ENCODE data around the gene FHIT.

Gene FHIT

DNA sequence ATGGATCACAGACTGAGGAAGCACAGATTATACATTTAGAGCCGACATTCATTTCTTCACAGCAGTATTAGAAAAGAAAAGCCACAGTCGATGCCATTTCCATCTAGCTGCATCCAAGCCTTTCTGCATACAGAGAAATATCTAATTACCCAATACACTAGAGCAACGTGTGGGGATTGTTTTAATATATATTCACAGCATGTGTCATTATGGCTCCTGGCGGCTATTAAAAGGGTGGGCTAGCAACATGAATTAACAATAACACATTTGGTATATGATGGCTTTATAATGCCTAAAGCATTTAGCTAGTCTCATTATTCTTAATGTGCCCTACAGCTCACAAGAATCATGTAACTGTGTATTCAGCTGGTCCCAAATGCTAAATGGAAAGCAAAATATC, 1030.5 kb downstream of the FHIT start:
- no peak for DNase-seq (ENCODE audit: low read depth in 3 of 3)

DNA sequence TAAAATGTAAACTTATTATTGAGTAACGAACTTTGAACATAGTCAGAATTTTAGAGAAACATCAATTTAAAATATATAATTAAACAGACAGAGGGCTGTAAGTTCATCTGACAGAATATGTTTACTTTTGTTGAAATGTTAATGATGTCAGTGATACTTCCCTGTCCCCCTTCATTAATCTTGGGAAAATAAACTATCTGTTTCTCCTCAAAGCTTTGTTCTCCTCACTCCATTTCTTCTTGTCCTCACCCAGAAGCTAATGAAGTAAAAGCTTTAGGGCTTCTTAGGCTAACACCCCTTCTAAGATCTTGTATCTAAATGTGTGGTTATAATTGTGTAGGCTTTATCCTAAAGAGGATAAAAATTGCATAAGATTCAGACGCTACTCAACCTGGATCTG, 1031.8 kb downstream of the FHIT start:
- no peak for DNase-seq (ENCODE audit: low read depth in 3 of 3)

DNA sequence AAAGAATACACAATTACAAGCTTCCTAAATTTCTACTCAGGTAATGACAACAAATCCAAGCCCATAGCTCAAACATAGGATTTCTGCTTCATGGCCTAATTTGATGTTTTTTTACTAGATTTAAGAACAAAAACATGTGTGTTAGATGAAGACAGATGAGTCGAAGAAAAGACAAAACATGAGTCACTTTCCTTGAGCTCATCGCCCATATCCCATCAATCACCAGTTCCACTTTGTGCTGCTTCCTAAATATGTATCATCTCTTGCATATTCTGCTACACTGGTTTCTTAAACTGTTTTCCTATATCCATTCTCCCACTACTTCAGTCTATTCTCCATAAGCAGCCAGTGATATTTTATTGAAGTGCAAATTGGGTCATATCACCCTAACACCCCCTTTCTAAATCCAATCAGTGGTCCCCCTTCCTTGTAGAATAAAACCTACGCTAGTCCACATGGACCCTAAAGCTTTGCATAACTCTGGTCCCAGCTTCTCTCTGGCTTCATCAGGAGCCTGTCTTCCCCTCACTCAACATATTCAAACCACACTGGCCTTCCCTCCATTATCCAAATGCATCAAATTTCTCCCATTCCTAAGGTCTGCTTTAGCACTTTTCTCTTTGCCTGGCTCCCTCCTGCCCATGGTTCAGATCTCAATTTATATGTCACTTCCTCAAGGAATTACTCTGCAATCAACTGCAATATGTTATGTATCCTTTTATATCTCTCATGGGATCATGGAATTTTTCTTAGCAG, 1033.9 kb downstream of the FHIT start:
- DNase-seq (ENCODE audit: low read depth in 3 of 3), result no peak

DNA sequence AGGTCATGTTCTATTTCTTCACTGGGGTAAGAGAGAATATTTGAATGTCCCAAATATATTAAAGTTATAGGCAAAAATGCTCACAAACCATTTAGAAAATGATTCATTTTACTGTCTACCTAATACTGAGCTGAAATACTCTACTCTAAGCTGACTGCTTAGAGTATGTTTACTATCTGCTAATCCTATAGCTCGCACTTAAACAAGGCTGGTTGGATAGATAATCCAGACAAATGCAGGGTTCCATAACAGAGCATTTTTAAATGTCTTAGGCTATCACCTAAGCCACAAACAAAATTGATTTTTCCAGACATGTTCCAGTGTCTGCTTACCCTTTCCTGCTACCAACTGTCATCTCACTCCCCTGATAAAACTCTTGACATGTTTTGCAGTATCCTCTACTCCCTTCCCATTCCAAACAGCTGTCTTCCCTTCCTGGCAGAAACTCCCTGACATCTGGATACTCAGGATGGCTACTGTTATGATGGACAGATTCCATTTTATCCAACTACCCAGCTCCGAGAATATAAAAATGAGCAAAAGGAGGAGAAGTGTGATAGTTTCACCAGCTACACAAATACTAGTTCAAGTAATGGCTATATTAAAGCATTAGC, 1034.7 kb downstream of the FHIT start:
- DNase-seq (ENCODE audit: low read depth in 3 of 3), result no peak

DNA sequence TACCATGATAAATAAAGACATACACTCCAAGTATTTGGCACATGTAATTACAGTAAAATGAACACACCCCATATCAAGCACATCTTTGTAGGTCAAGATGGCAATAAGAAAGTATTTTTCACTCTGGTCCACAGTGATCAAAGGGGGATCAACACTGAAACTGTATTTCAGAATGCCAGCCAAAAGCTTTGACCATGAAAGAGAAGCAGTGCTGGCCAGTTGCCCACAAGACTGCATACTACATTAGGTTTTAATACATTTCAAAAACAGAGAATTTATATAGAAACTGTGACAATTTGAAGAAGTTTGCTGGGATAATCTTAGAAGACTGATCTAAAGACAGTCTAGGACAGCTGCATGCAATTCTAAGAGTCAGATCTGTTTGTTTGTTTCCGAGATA, 1035.3 kb downstream of the FHIT start:
- no peak for DNase-seq (ENCODE audit: low read depth in 3 of 3)

DNA sequence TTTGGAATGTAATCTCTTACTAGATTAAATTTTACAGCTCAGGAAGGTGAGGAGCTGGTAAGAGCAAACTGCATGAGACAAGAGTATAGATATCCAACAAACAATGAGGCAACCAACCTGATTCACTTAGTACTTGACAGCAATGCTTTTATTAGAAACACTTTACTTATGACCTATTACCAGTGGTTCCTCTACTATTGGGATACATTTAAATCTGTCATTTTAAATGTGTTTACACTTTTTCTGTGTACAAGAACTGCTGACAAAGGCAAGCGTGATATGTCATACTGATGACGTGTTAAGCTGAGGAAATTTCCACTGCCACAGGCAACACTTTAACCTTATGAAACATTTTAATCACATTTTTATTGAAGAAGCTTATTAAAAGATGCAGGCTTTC, 1043.3 kb downstream of the FHIT start:
- DNase-seq (ENCODE audit: low read depth in 3 of 3), result no peak

DNA sequence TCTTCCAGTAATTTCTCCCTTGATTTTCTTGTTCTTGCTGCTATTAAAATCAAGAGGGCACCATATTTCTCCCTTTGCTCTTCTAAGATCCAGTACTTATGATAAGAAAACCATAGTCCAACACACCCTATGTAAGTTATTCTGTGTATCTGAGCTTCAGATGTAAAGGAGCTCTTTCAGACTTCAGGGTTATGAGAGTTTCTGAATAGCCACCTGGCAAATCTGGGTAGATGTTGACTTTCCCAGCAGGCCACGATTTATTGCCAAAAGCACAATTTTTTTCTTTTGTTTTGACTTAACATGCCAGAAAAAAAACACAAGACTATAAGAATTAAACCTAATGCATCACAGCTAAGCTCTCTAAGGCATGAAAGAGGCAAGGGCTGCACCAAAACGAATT, 1045.0 kb downstream of the FHIT start:
- DNase-seq (ENCODE audit: low read depth in 3 of 3), result no peak

DNA sequence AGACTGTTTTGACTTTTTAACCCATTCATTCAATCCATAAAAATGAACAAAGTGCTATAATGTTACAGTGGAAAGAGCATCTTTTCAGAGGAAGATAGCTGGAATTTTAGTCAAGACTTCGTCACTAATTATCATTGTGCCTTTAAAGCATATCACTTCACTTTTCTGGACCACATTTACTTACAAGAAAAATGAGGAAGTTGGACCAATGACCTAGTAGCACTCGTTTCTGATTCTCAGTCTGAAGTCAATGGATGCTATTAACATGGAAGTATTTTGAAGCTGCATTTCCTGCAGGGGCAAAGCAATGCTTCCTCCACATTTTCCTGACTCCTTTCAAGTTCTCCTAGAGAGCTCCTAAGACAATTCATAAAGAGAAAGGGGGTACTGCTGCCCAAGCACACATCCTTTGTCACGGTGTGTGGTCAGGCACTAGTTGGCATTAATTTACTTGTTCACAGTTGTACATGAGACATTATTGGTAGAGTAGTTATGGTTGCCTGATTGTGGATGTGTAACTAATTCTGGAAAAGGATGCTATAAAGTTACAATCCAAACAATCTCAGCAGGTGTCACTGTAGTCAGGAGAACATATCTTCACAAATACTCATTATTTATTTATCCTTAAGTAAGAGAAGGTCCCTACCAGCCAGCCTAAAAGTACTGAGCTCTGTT, 1049.1 kb downstream of the FHIT start:
- DNase-seq (ENCODE audit: low read depth in 3 of 3), result no peak

DNA sequence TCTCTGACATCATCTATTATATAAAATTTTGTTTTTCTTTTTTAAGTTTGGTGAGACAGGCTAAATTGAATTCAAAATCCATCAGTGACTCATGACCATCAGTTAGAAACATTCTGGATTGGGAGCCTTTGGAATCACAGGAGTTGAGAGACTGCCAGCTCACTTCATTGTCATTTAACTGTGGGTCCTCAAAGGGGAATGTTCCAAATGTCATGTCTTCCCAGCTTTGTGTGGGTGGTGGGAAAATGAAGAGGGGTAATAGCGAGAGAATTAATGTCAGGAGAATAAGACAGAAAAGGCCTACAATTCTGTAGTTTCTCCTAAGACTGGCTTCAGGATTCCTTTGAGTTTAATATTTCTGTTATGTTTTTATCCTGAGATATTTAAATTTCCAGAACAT, 1051.9 kb downstream of the FHIT start:
- no peak for DNase-seq (ENCODE audit: low read depth in 3 of 3)

DNA sequence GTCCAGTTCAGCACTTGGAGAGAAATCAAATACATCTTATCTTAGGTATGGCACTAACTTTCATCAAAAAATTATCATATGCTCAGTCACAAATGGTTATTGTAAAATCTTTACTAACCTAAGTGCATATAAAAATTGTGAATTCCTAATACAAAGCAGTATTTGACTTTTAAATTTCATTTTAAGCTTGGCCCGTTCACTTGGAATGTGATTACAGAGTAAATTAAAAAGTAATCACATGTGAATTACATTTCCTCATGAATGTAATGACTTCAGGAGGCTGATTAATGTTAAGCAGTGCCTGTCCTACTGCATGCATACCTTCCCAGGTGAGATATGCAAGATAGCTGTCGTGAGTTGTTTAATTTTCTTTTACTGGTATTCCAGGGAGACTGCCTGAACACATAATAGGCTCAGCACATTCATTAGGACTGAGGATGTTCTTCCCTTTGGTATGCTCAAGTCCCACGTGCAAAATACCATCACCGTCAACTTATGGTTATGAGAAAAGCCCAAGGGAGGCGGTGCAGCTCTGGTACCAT, 1053.0 kb downstream of the FHIT start:
- DNase-seq (ENCODE audit: low read depth in 3 of 3), result no peak

DNA sequence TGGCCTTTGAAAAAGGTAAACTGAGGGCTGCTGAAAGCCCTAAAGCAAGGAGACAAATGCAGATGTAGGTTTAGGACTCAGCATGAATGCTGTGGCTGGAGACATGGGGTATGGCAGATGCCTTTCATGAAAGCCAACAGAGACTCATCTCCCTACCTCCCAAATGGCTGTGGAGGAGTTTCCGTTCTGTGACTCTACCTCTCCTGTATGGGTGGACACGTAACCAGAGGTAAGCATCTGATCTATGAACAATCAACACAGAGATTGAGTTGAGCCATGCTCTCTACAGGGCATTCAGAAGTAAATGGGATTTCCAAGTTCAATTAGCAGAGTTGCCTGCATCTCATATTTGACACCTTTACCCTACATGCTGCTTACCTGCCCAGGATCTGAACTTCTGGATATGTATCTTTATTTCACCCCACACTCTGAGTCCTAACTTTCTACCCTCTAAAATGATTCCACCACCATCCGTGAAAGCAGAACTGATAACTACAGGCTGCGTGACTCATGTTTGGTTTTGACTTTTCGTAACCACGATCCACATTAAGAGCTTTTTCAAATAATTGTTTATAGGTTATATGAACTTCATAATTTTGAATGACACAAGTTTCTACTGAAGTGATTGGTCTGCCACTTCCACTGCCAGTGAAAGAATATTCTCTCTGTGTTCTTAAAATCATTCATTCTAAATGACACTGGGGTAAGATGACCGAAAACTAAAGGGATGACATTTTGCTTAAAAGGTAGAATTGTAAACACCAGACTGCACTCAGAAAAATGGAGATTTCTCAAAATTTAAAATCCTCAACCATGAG, 1058.7 kb downstream of the FHIT start:
- no peak for DNase-seq (ENCODE audit: low read depth in 3 of 3)

DNA sequence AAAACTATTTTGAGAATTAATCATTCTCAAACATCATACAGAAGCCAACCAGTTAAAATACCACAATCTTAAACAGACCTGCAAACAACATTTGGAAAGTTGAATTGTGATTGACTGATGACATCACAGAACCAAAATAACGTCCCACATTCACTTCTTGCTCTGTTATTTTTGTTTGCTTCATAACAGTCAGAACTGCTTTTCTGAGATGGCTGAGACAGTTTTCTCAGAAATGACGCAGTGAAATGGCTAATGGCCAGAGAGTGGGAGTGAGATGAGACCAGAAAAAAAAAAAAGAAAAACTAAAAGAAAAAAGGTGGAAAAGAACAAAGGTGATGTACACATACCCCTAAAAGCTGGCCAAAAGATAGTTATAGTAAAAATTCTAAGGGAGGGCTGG, 1061.2 kb downstream of the FHIT start:
- DNase-seq (ENCODE audit: low read depth in 3 of 3), result no peak

DNA sequence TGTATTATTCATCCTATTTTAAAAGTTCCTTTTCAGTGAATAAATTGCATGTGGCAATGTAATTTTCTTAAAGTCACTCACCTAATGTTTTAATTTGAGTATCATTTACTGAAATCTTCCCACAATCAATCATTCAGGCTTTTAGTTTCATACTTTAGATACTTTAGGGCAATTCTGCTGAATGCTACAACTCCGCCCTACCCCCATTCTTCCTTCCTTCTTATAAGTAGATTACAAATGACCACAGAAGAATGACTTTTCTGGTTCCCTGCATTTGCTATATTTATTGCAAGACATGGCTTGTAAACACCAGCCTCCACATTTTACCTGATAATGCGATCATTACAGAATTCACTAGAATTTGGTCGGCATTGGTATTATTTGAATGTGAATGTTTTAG, 1061.9 kb downstream of the FHIT start:
- DNase-seq (ENCODE audit: low read depth in 3 of 3), result no peak

DNA sequence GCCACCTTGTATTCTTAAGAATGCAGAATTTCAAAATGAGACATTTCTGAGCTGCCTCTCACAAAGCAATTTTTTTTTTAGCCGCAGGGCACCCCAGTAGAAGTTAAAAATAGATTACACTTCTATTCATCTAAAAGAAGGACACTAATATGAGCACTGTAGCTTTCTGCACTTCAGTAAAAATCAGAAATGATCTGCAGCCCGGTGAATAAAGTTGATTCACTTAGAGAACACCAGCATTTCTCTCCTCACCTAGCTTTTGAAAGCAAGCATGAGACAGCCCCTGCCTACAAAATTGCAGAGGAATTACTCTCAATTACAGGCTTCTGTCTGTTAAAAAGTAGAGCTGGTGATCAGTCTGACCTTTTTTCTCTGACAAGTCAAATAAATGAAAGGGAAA, 1062.4 kb downstream of the FHIT start:
- no peak for DNase-seq (ENCODE audit: low read depth in 3 of 3)

DNA sequence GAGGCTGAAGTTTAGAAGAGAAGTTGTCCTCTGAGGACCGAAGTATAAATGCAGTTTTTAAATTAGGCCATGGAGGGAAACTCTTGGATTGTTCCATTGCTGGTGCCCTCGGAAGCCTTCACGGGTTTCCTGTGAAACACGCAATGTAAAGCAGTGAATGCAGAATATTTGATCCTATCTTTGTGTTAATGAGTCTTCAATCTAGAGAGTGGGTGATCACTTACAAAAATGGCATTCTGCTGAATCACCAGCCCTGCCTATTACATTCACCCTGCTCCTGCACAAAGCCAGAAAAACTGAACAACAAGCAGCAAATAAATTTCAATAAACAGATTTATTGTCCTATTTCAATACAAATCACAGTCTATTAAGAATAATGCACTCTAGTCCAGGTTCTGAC, 1063.9 kb downstream of the FHIT start:
- no peak for DNase-seq (ENCODE audit: low read depth in 3 of 3)

DNA sequence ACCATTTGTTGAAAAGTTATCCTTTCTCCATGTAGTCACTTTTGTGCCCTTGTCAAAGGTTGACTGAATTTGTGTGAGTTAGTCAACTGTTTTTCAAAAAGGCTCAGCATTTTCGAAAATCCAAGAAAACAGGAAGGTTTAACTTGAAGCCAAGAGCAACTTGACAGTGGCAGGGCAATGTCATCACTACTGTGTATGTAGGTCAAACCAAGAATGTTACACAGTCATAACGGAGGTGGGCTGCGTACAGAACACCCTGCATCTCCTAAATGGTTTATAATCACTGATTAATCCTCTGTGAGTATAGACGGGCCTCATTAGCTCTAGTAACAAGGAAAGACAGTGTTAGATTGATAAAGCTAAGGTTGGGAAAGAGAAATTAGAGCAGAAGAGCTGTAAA, 1064.9 kb downstream of the FHIT start:
- DNase-seq (ENCODE audit: low read depth in 3 of 3), result no peak

DNA sequence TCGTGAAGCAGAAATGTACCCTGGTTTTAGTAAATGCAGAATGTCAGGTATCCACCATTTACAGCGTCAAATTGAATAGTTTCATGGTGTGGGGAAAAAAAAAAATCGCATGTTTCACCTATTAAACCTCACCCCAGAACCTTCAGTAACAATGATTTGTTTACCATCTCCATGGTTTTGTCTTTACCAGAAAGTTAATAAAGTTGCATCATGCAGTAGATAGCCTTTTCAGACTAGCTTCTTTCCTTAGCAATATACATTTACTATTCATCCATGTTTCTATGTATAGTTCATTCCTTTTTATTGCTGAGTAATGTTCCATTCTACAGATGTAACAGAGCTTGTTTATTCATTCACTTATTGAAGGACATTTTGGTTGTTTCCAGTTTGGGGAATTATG, 1066.1 kb downstream of the FHIT start:
- no peak for DNase-seq (ENCODE audit: low read depth in 3 of 3)

DNA sequence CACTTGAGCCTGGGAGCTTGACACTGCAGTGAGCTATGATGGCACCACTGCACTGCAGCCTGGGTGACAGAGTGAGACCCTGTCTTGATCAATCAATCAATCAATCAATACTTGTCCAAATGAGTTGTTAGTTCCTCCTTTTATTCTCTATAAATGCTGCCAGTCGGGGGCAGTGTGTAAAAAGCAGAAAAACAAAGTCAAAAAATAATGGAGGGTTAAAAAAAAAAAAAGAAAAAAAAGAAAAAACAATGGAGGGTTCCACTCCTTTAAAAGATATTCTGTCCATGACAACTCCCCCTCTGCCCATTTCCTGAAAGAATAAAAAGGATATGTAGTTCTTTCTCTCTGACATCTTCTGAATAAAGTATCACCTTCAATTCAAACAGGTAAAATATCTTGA, 1068.6 kb downstream of the FHIT start:
- DNase-seq (ENCODE audit: low read depth in 3 of 3), result no peak

DNA sequence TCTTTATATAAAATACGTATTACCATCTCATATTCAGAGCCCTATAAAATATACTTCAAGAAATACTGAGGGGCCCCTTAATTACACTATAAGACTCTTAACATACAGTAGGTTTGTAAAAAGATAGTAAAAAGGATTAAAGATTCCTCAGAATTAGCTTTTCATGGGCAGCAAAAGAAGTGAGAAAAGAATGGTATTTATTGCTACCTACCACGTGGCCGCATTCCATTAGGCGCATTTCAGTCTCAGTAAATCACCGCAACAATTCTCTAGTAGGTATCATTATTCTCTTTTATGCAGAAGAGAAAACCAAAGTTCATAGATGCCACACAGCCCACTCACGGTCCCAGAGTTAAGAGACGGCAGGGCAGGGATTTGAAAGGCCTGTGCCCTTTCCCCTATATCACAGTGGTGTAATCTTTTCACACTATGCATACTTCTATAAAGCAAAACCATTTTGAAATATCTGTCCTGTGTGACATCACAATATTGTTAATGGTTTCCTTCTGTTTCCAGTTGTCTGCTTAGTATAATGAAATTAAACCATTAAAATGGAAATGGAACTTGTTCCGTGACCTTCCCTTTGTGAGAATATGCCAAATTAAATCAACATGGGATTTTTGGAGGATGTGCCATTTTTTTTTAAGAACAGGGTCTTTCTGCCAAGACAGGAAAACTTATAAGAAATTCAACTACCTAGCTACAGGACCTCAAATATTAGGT, 1072.2 kb downstream of the FHIT start:
- DNase-seq (ENCODE audit: low read depth in 3 of 3), result no peak

DNA sequence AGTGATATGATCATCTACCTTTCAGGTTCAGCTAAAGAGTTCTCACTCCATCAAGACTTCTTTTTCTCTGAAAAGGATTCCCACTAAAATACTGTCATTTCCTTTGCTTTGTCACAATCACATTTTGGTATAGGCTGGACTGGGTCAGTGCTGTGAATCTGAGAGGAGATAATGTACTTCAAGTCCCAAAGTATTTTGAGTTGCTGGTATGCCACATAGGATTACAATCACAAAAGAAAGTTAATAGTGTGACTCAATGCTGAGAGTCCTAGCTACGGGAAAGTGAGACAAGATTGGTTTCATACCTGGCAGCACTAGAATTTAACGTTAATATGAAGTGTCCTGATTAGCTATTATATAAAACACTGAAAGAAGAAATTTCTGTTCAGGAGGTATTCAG, 1073.5 kb downstream of the FHIT start:
- DNase-seq (ENCODE audit: low read depth in 3 of 3), result no peak

DNA sequence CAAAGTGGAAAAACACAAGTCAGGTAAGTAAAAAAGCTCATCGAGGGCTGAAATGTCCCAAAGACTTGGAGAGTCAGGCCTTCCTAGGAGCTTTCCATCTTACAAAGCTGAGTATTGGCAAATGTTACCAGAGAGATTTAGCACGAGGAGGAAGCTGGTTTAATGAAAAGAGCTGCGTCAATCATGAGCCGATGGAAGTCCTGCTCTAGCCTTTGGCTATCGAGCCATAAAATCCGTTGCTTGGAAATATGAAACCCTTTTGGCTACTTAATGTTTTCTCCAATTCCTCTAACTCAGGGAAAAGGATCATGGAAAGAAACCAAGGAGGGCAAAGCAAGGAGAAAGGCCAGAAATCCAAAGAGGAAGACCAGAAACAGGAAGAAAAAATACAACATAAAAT, 1074.6 kb downstream of the FHIT start:
- no peak for DNase-seq (ENCODE audit: low read depth in 3 of 3)

DNA sequence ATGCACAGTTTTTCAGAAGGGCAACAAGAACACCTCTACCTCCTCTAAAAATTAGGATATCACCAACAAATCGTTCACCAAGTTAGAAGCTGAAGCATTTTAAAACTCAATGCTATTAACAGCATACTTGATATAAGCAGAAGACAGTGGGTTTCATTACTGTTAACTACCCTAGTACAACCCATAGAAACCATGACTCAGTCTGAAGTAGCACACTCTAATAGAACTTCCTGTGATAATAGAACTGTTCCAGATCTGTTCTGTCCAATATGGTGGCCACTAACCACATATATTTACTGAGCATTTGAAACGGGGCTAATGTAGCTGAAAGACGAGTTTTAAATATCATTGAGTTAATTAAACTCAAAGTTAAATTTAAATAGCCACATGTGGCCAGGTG, 1075.6 kb downstream of the FHIT start:
- DNase-seq (ENCODE audit: low read depth in 3 of 3), result no peak
